ENCODE results near the gene KCNIP1. TPM values are rescaled to one million over a fixed set of nuclear protein-coding genes. Genes with fewer than 3 reads are reported as not detected.

The KCNIP1 gene
- total RNA-seq, 4 donors from 2014 or later: 0.34 TPM; not detected in 3

DNA sequence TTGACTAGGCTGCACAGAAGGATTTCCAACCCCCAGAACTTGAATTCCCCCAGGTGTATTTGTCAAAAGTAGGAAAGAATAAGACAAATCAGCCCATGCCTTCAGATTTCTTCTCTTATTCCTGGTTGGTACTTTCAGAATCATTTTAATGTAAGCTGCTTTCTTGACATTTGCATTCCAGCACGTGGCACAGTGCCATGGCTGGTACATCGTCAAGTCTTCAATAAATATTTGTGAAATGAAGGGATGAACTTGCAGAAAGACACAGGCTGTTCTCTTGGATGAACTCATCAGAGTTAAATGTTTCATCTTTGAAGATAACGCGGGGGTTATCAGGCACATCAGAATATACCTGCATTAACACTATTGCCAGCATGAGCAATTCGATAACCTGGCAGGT is 14.5 kb downstream of the KCNIP1 start:
- H3K27ac ChIP-seq: no peak overlapping the region
- no peak for TF ChIP-seq POLR2A (IDR thresholded peaks at IDR 0.05)
- no peak for TF ChIP-seq POLR2AphosphoS5 (IDR thresholded peaks at IDR 0.05)
- no peak for TF ChIP-seq EP300 (IDR thresholded peaks at IDR 0.05)
- TF ChIP-seq, protein P1, sequence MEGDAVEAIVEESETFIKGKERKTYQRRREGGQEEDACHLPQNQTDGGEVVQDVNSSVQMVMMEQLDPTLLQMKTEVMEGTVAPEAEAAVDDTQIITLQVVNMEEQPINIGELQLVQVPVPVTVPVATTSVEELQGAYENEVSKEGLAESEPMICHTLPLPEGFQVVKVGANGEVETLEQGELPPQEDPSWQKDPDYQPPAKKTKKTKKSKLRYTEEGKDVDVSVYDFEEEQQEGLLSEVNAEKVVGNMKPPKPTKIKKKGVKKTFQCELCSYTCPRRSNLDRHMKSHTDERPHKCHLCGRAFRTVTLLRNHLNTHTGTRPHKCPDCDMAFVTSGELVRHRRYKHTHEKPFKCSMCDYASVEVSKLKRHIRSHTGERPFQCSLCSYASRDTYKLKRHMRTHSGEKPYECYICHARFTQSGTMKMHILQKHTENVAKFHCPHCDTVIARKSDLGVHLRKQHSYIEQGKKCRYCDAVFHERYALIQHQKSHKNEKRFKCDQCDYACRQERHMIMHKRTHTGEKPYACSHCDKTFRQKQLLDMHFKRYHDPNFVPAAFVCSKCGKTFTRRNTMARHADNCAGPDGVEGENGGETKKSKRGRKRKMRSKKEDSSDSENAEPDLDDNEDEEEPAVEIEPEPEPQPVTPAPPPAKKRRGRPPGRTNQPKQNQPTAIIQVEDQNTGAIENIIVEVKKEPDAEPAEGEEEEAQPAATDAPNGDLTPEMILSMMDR (IDR thresholded peaks at IDR 0.05): no peak
- H3K9me3 ChIP-seq: no peaks in the 10 kb centered on the region
- H3K4me1 ChIP-seq: peaks cover 11% of the 10 kb centered on the region
- 47% methylated on average over 5 of the region's 5 CpGs for WGBS
- peaks cover 3% of the 10 kb centered on the region for H3K27me3 ChIP-seq
- no peak overlapping the region for H3K4me3 ChIP-seq
- DNase-seq (ENCODE audit: low spot score in 2 of 2): no peak
- no peaks in the 10 kb centered on the region for H3K36me3 ChIP-seq

DNA sequence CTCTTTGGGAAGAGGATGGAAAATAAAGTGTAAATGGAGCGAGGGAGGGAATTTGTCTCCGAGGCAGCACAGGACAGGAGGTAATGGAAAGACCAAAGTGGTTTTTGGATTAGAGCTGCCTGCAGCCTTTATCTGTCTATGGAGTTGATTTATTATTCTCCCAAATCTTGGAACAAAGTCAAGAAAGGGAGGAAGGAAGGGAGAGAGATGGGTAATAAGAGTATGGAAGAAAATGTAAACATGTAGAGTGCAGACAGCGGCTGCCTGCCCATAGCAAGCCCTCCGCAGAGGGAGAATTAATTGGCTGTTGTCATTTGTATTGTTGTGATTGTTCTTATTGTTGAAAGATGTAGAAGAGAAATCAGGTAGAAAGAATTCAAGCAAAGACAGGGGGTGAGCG is 15.7 kb downstream of the KCNIP1 start:
- H3K36me3 ChIP-seq: no peaks in the 10 kb centered on the region
- H3K27ac ChIP-seq: no peak overlapping the region
- no peak overlapping the region for H3K4me3 ChIP-seq
- WGBS: 69% methylated on average over 5 of the region's 5 CpGs
- H3K4me1 ChIP-seq: peaks cover 13% of the 10 kb centered on the region
- TF ChIP-seq EP300 (IDR thresholded peaks at IDR 0.05): no peak
- TF ChIP-seq, protein P1 (IDR thresholded peaks at IDR 0.05): no peak
- TF ChIP-seq POLR2A (IDR thresholded peaks at IDR 0.05): no peak
- no peak for TF ChIP-seq POLR2AphosphoS5 (IDR thresholded peaks at IDR 0.05)
- DNase-seq (ENCODE audit: low spot score in 2 of 2): no peak
- H3K27me3 ChIP-seq: peaks cover 7% of the 10 kb centered on the region
- no peaks in the 10 kb centered on the region for H3K9me3 ChIP-seq

DNA sequence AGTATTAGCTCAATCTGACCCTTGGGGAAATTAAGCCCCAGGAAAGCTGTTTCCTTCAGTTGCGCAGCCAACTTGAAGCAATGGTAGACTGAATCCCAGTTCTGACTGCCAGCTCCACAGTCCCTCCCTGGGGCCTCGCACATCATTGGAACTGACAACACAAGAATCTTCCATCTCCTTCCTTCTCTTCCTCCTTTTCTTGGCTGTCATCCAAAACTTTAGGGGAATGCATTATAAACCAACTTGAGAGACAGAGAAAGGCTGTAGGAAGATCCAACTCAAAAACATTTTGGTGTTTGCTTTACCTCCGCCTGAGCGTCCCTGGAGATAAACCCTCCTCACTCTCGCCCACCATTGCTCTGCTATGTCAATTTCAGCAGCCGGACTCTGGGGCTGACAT is 16.6 kb downstream of the KCNIP1 start:
- Histone ChIP-seq H3K9me3 (no peaks in the 10 kb centered on the region), H3K27me3 (peaks cover 7% of the 10 kb centered on the region), H3K4me1 (peaks cover 13% of the 10 kb centered on the region), H3K27ac (no peak overlapping the region), H3K4me3 (no peak overlapping the region), H3K36me3 (no peaks in the 10 kb centered on the region)
- no peak for DNase-seq (ENCODE audit: low spot score in 2 of 2)
- WGBS: 58% methylated on average over 6 of the region's 6 CpGs
- TF ChIP-seq POLR2A (IDR thresholded peaks at IDR 0.05) (no peak), EP300 (IDR thresholded peaks at IDR 0.05) (no peak), POLR2AphosphoS5 (IDR thresholded peaks at IDR 0.05) (no peak)
- TF ChIP-seq, protein P1 (IDR thresholded peaks at IDR 0.05): no peak

DNA sequence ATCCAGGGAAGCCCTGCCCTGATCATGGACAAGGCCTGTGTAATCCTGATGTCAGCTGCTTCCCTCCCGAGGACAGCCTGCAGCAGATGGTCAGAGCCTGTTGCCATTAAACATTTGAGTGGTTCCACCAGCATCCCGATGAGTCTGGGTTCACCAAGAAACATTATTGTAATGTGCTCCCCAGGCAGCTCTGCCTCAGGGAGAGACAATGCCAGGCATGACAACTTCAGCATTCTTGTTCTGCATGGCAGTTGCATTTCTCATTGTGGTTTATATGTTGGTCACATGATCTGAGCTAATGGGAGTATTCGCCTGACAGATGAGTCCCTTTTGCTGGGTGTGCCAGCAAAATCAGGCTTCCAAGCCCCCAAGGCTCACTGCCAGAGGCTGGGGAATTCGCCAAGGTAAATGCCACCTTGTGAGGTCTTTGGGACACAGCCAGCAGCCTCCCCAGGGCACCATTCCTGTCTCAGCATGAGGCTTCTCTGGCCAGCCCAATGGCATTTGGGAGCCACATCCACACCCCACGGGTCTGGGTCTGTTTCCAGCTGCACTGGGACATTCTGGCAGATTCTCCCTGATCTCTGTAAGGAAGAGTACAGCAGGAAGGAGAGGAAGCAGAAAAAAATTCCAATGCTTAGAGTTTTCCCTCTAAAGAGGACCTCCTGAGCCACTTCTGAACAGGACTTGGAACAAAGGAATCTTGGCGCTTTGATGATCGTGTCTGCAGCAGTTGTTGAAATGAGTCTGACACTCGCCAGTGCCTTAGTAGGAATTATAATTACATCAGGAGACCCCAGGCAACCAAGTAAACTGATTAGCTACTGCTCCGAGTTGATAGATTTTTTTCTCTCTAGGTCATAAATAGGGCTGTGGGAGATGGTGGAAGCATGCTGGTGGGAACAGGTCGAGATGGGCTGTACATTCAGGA is 18.7 kb downstream of the KCNIP1 start:
- Histone ChIP-seq H3K27me3 (peaks cover 7% of the 10 kb centered on the region), H3K27ac (no peak overlapping the region), H3K9me3 (no peaks in the 10 kb centered on the region), H3K4me3 (no peak overlapping the region), H3K36me3 (no peaks in the 10 kb centered on the region), H3K4me1 (peaks cover 13% of the 10 kb centered on the region)
- DNase-seq (ENCODE audit: low spot score in 2 of 2): no peak
- WGBS: 25% methylated on average over 8 of the region's 10 CpGs
- TF ChIP-seq, protein P1 (IDR thresholded peaks at IDR 0.05): no peak
- TF ChIP-seq POLR2A (IDR thresholded peaks at IDR 0.05) (no peak), POLR2AphosphoS5 (IDR thresholded peaks at IDR 0.05) (no peak), EP300 (IDR thresholded peaks at IDR 0.05) (no peak)

DNA sequence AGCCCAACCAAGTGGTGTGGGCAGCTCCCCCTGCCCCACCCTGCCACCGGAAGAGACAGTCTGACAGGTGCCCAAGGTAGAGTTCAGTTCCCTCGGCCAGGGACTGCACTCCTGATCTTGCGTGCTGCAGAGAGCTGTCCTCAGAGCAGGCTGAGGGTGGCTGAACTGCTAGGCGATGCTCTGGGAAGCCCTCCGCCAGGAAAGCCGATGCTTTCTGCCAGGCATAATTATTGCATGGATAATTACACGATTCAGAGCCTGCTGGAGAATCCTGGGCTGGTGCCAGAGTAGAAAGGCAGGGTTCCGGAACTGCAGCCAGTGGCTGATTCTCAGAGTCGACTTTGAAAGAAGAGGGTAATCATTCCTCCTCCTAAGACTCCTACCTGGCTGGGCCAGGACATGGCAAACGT is 19.3 kb downstream of the KCNIP1 start:
- H3K27ac ChIP-seq: no peak overlapping the region
- H3K27me3 ChIP-seq: peaks cover 10% of the 10 kb centered on the region
- DNase-seq (ENCODE audit: low spot score in 2 of 2): no peak
- H3K9me3 ChIP-seq: no peaks in the 10 kb centered on the region
- TF ChIP-seq POLR2AphosphoS5 (IDR thresholded peaks at IDR 0.05) (no peak), POLR2A (IDR thresholded peaks at IDR 0.05) (no peak), EP300 (IDR thresholded peaks at IDR 0.05) (no peak)
- TF ChIP-seq, protein P1 (IDR thresholded peaks at IDR 0.05): no peak
- H3K36me3 ChIP-seq: no peaks in the 10 kb centered on the region
- 25% methylated on average over 7 of the region's 10 CpGs for WGBS
- peaks cover 13% of the 10 kb centered on the region for H3K4me1 ChIP-seq
- H3K4me3 ChIP-seq: no peak overlapping the region
